Urothelium cell line (cell line): ENCODE measurements around the gene PUSL1.

Experiments
- DNase-seq: peaks from one replicate; pipeline ENCODE4 v3.0.0; 2011; ENCODE audit warnings: low spot score, mixed read lengths
- FAIRE-seq: peaks from 2 replicates; lab custom pipeline; 2011; peaks lifted over from hg19 to GRCh38; lab: Jason Lieb, UNC

The PUSL1 gene

DNA sequence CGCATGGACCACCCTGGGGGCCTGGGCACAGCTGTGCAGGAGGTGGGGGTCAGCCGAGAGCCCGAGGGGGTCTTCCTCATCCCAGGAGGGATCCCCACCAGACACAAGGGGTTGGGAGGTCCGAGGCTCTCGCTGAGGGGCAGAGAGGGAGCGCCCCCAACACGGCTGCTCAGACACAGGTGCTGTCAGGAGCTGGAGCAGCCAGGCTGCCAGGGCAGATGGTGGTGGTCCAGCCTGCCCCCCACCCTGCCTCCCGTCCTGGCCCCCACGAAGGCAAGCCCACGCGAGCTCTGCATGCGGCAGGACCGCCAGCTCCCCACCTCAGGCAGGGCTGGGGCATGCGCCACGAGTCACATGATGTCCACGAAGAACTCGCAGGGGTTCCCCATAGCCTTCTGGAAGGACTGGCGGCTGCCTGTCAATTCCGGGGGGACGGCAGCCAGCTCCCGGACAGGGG lies 27.4 kb downstream of the PUSL1 start:
- DNase-seq (no peak), FAIRE-seq (no peak)

DNA sequence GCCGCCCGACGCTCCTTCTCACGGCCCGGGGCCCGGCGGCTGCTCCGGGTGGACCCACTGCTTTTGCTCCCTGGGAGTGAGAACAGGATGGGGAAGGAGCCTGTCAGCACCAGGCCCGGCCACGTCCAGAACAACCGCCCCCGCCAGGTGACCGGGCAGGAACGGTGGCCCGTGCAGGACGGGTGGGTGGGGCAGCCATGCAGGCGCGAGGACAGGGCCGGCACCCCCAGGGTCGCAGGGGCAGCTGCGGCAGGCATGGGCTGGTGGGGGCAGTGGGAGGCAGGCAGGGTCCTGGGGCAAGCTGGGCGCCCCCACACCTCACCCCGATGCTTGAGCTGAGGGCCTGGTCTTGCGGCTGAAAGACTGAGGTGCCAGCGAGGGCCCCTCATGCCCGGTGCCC lies 28.0 kb downstream of the PUSL1 start:
- FAIRE-seq (no peak), DNase-seq (no peak)

DNA sequence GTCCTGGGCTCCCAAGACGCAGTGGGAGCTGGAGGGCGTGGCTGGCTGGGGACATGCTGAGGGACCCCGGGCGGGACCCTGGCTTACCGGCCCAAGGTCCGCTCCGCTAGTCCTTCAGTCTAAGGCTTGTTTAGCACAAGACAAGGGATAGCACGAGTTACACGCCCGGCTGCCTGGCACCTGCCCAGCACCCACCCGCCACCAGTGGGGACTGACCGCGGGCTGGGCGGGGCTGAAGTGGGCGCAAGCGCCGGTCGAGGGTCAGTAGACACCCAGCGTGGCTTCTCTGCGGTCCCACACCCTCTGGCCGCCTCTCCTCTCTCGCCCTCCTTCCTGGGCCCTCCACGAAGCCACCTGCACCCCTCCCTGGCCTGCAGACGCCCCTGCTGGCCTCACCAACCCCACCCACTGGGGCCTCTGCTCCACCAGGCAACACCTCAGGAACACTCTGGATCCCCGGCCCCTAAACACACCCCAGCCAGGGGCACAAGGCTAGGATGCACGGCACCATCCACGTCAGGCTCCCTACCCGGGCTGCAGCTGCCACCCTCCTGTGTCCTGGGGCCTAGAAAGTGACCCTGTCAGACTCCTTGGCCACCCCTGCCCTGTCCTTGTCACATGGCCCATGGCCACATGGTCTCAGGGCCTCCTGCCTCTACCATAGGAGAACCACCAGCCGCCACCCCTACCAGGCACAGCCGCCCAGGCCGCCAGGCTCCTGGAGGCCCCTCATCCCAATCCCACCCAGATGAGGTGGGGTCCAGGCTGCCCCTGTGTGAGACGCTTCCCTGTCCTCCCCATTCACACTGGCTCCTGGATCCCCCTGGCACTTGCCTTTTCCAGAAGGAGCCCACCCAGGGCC lies 28.8 kb downstream of the PUSL1 start:
- no peak for DNase-seq
- no peak for FAIRE-seq

DNA sequence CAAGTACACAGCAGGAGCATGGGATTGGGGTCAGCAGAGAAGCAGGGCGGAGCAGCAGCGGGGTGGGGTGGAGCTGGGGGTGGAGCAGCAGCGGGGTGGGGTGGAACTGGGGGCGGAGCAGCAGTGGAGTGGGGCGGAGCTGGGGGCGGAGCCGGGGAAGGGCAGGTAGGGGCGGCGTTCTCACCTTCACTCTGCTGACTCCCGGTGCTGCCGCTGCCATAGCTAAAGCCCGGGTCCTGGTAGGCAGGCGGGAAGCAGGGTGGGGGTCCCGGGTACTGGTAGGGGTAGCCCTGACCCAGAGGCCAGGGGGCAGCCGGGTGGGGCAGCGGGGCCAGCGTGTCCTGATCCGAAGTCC lies 29.4 kb downstream of the PUSL1 start:
- FAIRE-seq, result no peak
- DNase-seq, result peak; percentile 39

DNA sequence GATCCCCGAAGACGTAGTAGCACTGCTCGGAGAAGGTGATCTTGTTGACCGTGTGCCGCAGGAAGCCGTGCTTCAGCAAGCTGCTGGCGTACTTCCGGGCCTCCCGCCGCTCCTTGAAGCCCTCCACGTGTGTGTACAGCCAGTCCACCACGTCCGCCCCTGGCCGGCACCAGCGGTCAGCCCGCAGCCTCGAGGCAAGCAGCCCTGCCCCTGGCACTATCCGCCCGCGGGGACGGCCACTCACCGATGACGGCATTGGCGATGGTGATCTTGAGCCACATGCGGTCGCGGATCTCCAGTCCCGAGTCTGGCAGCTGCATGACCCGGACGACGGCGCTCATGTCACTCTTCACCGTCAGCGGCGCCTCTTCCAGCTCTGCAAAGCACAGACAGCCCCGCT lies 29.9 kb downstream of the PUSL1 start:
- DNase-seq (no peak), FAIRE-seq (no peak)

DNA sequence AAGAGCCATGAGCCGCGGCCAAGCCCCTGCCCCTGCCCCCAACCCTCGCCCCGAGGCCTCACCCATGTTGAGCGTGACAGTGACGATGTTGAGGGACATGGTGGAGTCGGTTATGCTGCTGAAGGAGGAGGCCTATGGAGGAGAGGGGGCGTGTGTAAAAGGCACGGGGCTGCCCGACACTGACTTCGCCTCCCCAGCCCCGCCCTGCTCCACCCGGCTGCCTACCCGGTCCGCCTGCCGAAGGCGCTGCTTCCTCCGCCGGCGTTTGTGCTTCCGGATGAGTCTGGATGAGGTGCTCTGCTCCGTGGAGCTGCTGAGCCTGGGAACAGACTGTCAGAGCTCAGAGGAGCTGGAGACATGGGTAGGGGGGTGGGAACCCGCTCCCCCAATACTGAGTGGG lies 31.8 kb downstream of the PUSL1 start:
- FAIRE-seq, result no peak
- DNase-seq, result no peak

DNA sequence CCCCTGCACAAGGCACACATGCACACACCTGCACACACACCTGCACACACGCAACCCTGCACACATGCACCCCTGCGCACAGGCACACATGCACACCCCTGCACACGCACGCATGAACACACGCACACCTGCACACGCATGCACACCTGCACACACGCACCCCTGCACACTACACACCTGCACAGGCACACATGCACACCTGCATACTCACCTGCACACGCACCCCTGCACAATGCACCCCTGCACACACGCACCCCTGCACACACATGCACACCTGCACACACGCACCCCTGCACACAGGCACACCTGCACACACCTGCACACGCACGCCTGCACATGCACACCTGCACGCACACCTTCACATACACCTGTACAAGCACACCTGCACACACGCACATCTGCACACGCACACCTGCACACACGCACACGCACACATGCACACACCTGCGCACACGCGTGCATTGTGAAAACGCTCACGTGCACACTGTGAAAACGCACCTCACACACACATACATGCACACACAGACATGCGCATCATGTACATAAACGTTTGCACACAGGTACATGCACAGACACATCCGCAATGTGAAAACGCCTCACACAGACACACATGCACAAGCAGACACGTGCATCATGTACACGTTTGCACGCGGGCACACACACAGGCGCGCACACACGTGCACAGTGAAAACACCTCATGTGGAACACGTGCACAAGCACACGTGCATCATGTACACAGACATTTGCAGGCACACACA lies 32.6 kb downstream of the PUSL1 start:
- DNase-seq, result no peak

DNA sequence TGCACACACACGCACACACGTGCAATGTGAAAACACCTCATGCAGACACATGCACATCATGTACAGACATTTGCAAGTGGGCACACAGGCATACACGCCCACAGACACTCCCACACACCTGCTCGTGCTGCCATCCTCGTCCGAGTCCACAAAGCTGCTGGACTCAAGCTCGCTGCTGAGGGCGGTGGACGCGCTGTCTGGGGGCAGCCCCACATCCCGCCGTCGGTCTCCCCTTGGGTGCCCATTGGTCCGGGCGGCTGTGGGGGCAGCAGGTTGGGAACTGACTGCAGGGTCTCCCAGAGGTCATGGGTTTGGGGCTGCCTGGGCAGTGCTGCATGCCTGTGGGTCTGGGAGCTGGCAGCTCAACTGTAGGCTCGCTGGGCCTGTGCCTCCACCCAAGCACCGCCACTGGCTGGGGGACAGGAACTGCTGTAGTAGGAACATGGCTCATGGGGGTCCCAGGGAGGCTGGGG lies 33.2 kb downstream of the PUSL1 start:
- DNase-seq (no peak), FAIRE-seq (no peak)

More for the DNA sequence above, 32.6 kb downstream of the PUSL1 start:
- FAIRE-seq, result peak; percentile 72

DNA sequence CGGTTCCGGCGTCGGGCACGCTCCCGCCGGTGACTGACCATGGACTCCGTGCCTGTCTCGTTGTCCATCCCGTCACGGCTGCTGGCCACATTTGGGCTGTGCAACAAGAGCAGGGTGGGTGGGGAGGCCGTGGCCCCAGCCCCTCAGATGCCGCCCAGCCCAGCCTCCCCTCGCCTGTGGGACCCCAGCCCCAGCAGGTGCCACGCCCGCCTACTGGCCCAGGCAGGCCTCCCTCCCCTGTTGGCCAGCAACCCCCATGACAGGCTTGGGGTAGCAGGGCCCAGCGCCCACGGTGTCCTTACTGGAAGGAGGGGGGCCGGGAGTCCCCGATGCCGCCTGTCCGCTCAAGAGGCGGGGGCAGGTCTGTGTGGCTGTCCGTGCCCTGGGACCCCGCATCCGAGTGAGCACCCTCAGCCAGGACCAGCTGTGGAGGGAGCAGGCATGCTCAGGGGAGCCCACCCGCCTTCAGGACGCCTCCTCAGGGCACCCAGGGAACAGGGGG lies 33.7 kb downstream of the PUSL1 start:
- DNase-seq (no peak), FAIRE-seq (no peak)

DNA sequence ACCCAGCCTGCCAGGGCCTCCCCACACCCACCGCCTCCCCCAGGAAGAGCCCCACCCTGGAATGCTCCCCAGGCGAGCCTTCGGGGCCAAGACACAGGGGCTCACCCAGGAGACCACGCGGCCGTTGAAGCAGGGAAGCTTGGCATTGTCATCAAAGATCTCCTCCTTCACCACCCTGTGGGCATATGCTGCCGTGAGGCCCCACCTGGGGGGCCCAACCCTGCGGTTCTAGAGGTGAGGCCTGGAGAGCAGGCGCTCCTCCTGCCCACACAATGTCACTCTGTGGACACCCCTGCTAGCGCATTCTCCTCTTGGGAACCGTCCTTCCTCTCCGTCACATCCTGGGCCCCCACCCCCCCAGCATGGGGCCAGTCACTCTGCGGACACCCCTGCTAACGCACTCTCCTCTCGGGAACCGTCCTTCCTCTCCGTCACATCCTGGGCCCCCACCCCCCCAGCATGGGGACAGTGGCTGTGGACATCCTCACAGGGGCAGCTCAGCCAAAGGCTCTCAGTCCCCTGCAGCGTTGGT lies 34.3 kb downstream of the PUSL1 start:
- DNase-seq (no peak), FAIRE-seq (no peak)

DNA sequence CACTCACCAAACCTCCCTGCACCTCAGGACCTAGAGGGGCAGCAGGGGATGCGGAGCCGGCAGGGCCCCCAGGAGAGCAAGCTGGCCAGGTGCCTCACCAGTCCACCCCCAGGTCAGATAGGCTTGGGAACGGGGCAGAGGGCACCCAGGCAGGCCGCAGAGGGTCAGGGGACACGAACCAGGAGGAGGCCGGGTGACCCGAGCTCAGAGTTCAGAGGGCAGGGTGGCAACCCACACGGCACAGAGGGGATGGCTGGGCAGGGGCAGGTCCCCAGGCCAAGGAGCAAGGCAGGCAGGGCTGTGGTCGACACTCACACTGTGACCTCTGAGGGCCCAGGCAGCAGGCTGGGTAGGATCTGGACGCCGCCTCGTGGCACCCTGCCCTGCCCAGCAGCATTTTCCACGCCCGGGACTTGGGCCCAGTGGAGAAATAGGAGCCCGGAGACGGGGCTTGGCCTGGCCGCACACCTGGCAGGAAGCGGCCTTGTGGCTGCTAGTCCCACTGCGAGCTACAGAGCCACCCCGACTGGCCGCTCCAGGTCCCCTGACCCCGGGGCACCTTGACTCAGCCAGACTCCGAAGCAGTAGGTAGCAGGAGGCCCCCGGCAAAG lies 35.5 kb downstream of the PUSL1 start:
- DNase-seq, result no peak

DNA sequence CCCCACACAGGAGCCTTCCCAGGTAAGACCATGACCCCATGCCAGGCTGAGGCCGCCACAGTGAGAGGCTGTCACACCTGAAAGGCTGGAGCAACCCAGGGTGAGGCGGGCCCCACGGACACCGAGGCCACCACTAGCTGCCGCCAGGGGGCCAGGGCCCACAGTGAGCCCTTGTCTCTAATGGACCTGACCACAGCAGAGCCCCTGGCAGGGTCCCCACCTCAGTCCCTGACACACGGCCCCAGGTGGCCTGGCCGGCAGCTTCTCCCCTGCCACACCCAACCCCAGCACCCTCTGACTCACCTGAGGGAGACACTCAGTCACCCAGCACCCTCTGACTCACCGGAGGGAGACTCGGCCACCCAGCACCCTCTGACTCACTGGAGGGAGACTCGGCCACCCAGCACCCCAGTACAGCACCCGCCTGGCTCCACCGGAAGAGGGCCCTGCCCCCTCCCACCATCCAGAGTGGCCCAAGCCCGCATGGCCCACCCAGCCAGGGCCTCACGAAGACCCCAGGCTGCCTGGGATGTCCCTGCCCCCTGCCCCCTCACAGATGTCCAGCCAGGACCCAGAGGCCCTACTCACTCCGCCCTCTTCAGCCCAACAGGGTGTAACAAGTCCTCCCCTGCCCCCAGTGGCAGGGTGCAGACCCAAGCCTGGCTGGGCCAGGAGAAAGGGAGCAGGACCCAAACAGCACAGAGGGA lies 36.4 kb downstream of the PUSL1 start:
- DNase-seq, result peak; percentile 76
- no peak for FAIRE-seq

More for the DNA sequence above, 35.5 kb downstream of the PUSL1 start:
- no peak for FAIRE-seq

DNA sequence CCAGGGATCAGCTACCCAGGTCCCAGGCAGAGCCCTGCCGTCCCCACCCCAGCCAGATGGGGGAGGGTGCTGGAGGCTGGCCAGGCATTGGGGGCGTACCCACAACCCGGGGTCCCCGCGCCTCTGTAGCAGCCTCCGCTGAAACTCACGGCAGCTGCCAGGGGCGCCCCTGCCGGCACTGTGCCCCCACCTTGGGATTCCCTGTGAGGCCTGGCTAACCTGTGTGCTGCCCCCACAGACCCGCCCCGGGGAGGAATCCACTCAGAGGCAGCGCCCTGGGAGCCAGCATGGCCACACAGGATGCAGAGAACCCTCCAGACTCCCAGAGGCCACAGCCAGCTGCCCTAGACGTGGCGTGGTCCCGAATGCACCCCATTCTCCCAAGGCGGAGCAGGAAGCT lies 37.0 kb downstream of the PUSL1 start:
- peak; percentile 31 for DNase-seq
- FAIRE-seq, result no peak

DNA sequence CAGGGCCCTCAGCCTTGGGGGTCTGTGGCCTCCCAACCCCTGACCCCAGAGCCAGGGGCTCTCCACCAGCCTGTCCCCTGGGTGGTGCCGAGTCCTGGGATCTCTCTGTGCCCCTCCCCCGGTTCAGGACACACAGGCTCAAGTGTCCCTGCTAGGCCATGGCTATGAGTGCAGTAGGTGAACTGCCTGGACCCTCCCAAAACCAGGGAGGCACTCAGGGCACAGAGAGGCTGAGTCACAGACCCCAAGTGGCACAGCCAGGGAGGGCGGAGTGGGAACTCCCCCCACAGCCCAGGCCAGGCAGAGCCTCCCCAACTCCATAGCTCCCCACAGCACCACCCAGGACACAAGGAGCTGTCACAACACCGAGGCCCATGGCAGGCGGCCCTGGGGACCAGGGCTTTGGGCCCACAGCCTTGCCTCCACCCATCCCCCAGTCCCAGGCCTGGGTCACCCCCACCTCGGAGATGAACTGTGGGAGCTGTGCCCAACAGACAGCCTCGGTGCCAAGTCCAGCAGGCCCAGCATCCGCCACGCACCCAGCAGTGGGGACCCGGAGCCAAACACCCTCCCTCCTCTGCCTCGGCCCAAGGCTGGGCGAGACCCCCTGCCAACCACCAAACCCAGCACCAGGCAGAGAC lies 37.6 kb downstream of the PUSL1 start:
- FAIRE-seq, result no peak
- no peak for DNase-seq

DNA sequence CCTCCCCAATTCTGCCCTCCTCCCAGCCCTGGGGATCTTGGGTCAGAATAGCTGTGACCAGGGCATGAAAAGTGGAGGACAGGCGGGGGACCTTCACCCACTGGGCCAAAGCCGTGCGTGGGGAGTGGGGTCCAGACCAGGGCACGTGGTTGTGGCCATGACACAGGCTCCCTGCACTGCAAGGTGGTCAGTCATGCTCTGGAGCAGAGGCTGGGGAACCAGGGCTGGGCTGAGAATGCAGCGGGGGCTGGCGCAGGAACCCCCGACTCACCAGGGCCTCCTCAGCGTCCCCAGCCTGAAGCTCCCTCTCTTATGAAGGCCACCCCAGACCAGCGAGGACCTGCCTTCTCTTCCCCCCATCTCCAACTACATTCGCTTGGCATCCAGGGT lies 38.1 kb downstream of the PUSL1 start:
- no peak for FAIRE-seq

DNA sequence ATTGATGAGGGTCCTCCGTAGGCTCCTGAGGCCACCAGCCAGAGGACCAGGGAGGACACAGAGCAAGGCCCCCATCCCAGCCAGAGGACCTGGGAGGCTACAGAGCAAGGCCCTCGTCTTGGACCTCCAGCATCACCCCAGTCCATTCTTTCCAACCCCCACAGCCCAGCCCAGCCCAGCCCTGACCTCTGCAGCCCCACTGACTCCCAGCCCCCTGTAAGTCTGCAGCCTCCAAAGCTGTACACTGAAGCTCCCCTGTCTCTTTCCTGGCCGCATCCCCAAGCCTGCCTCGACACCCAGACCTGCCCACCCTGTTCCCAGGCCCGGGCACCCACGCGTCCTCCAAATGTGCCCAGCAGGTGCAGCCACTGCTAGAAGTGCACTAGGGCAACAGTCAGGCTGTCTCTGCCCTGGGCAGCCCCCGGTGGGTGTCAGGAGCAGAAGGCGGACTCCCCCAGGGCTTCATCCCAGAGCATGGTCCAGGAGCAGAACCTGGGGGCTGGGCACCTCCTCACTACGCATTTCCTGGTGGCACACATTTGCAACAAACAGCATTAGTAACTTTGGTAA lies 38.7 kb downstream of the PUSL1 start:
- no peak for DNase-seq
- no peak for FAIRE-seq

More for the DNA sequence above, 38.1 kb downstream of the PUSL1 start:
- no peak for DNase-seq

DNA sequence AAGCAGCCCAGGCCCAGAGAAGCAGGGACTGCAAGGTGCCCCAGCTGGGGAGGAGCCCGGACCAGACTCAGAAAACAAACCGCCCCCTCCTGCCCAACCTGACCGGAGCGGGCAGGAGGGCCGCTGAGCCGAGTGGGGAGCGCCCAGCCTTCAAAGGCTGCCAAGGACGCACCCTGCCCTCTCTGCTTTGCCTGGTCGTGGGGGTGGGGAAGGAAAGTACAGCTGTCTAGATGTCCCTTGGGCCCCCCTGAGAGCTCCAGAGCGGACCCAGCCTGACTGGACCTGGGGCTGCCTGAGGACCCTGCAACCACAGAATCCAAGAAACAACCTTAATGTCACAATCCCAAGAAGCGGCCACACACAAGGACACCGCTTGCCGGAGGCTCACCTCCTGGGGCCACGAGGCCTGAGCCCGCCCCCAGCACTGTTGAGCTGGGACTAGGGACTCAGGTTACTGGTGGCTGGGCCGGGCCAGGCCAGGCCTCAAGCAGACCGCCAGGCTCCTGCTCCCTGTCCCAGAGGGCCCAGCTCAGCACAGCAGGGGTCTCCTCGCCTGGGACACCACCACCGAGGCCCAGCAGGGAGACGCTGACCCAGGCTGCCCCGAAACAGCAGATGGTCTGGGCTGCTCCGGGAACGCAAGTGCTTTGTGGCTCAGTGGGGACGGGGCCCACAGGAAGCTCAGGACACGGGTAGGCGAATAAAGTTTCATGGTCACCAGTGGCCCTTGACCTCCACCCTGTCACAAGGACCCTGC lies 39.4 kb downstream of the PUSL1 start:
- no peak for DNase-seq
- no peak for FAIRE-seq

DNA sequence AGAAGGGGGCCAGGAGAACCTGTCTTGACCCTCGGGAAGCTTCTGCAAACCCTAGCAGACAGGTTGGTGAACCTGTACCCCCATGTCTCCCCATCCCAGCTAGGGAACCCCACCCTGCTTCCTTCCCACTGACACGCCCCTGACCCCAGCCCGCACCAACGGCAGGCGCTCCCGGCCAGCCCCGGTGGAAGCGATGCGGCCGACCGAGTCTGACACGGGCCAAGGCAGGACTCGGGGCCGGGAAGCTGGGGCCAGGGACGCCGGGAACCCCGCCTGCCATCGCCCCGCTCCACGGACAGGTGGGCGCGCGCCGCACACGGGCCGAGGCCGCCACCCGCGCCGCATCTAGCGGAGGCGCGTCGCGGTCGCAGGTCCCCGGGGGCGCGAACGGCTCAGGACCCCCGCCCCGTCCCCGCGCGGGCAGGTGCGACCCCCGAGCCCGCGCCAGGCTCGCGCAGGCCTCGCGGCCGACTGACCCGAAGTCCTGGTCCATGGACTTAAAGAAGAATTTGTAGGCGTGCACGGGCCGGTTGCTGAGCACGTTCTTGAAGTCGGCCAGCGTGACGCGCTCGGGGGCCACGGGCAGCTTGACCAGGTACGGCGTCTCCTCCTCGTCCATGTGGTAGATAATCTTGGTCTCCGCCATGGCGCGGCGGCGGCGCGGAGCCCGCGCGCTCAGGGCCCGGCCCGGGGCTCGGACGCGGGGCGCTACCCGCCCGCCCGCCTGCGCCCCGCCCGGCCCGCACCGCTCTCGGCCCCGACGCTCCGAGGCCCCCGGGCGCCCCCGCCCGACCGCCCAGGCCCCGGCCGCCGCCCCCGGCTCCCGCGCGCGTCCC lies 40.2 kb downstream of the PUSL1 start:
- no peak for DNase-seq
- FAIRE-seq, result no peak
